ENCODE results near the gene PCDHB10.

- TF ChIP-seq CTCF (conservative IDR thresholded peaks at IDR 0.05 in 1 of 2, IDR thresholded peaks at IDR 0.05 in 1 of 2; ENCODE audit: extremely low read depth in 1 of 2, insufficient read depth in 1 of 2, low read depth in 1 of 2, low read length in 2 of 2) (no peak), EZH2 (IDR thresholded peaks at IDR 0.05; ENCODE audit: borderline replicate concordance, low read length) (no peak)
Measured at GRCh38 chr5:141150993-141151325, 41.2 kb upstream of the PCDHB10 start.

Data from mammary epithelial cell (primary cell).